ENCODE measurements around the gene CASD1.
A peak's percentile ranks its signal among the peaks of the same experiment; 100 is the strongest.

DNA sequence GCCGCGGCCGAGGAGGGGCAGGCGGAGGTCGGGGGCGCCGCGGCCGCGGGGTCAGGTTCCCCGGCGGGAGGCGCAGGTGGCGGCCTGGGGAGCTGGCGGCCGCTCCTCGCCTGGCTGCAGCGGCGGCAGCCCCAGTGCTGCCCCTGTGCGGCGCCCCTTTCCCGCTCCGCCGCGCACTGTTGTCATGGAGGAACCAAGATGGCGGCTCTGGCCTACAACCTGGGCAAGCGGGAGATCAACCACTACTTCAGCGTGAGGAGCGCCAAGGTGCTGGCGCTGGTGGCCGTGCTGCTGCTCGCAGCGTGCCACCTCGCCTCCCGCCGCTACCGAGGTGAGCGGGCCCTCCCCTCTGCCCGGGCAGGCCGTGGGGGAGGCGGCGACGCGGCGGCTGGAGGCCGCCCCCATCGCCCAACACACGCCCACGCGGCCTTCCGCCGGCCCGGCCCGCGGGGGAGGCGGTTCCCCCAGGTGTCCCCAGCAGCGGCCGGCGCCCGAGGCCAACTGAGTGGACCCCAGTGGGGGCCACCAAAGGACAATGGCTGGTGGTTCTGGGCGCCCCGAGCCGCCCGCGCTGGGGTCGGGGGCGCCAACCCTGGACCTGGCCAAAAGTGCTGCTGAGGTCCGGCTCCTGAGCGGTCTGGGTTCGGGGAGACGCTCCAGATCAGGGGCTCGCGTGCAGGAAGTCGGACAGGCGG lies 425 bp downstream of the CASD1 start:
- TF ChIP-seq, protein P1, sequence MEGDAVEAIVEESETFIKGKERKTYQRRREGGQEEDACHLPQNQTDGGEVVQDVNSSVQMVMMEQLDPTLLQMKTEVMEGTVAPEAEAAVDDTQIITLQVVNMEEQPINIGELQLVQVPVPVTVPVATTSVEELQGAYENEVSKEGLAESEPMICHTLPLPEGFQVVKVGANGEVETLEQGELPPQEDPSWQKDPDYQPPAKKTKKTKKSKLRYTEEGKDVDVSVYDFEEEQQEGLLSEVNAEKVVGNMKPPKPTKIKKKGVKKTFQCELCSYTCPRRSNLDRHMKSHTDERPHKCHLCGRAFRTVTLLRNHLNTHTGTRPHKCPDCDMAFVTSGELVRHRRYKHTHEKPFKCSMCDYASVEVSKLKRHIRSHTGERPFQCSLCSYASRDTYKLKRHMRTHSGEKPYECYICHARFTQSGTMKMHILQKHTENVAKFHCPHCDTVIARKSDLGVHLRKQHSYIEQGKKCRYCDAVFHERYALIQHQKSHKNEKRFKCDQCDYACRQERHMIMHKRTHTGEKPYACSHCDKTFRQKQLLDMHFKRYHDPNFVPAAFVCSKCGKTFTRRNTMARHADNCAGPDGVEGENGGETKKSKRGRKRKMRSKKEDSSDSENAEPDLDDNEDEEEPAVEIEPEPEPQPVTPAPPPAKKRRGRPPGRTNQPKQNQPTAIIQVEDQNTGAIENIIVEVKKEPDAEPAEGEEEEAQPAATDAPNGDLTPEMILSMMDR (conservative IDR thresholded peaks at IDR 0.05; ENCODE audit: low read depth, low read length) = peak; percentile 39
- 0 out of 2 replicates have a peak, but pooled peaks have one; percentile 28 for TF ChIP-seq MAZ (IDR thresholded peaks at IDR 0.05; ENCODE audit: borderline replicate concordance, low read depth, low read length)
- TF ChIP-seq CEBPB (IDR thresholded peaks at IDR 0.05; ENCODE audit: low read depth, low read length) = no peak
- TF ChIP-seq POLR2A (IDR thresholded peaks at IDR 0.05; ENCODE audit: low read depth, low read length) = 0 out of 2 replicates have a peak, but pooled peaks have one; percentile 45
- peak; percentile 34 for TF ChIP-seq RAD21 (IDR thresholded peaks at IDR 0.05; ENCODE audit: low read length)
- TF ChIP-seq MXI1 (IDR thresholded peaks at IDR 0.05; ENCODE audit: borderline replicate concordance, low read depth, low read length) = no peak; the same call in 1 of the 2 replicates
- no peak for TF ChIP-seq FOS (IDR thresholded peaks at IDR 0.05; ENCODE audit: low read depth, low read length)
- TF ChIP-seq RFX5 (IDR thresholded peaks at IDR 0.05; ENCODE audit: low read depth, low read length) = no peak
- TF ChIP-seq, protein P2, sequence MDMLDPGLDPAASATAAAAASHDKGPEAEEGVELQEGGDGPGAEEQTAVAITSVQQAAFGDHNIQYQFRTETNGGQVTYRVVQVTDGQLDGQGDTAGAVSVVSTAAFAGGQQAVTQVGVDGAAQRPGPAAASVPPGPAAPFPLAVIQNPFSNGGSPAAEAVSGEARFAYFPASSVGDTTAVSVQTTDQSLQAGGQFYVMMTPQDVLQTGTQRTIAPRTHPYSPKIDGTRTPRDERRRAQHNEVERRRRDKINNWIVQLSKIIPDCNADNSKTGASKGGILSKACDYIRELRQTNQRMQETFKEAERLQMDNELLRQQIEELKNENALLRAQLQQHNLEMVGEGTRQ (IDR thresholded peaks at IDR 0.05; ENCODE audit: low read depth, low read length) = no peak
- TF ChIP-seq, protein P3, sequence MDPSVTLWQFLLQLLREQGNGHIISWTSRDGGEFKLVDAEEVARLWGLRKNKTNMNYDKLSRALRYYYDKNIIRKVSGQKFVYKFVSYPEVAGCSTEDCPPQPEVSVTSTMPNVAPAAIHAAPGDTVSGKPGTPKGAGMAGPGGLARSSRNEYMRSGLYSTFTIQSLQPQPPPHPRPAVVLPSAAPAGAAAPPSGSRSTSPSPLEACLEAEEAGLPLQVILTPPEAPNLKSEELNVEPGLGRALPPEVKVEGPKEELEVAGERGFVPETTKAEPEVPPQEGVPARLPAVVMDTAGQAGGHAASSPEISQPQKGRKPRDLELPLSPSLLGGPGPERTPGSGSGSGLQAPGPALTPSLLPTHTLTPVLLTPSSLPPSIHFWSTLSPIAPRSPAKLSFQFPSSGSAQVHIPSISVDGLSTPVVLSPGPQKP (IDR thresholded peaks at IDR 0.05; ENCODE audit: borderline replicate concordance, low read depth, low read length) = no peak
- TF ChIP-seq NFE2L2 (IDR thresholded peaks at IDR 0.05; ENCODE audit: low read depth, low read length) = no peak
- TF ChIP-seq SMC3 (IDR thresholded peaks at IDR 0.05; ENCODE audit: low read depth, low read length) = no peak
